ENCODE results near the gene STT3B. TPM values are rescaled to one million over a fixed set of nuclear protein-coding genes. Genes with fewer than 3 reads are reported as not detected.

STT3B gene
- total RNA-seq, 1 experiment from 2014 or later, result 105 TPM

DNA sequence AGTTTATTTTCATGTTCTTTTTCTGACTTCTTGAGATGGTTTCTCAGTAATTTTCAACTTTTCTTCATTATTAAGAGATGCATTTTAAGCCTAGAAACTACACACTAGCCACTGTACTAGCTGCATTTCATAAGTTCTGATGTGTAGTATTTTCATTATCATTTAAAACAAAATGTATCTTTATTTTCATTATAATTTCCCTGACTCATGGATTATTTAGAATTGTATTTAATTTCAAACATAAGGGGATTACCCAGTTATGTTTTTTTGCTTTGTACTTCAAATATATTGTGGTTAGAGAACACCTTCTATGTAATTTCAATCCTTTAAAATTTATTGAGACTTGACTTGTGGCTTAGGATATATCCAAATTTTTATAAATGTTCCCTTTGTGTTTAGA, 44.5 kb downstream of the STT3B start:
- ChIA-PET CTCF (no interaction called here), POLR2A (no interaction called here)
- no peaks in the 10 kb centered on the region for H3K27me3 ChIP-seq (ENCODE audit: control insufficient read depth, insufficient read depth, low read length)
- H3K27ac ChIP-seq (ENCODE audit: low read length), result no peak overlapping the region
- H3K4me3 ChIP-seq (ENCODE audit: low read depth in 2 of 2, low read length in 2 of 2), result no peak overlapping the region
- no peaks in the 10 kb centered on the region for H3K4me1 ChIP-seq (ENCODE audit: control insufficient read depth, insufficient read depth, low read length)
- no peak for TF ChIP-seq POLR2AphosphoS5 (IDR thresholded peaks at IDR 0.05; ENCODE audit: low read depth, low read length)
- TF ChIP-seq, protein P1, sequence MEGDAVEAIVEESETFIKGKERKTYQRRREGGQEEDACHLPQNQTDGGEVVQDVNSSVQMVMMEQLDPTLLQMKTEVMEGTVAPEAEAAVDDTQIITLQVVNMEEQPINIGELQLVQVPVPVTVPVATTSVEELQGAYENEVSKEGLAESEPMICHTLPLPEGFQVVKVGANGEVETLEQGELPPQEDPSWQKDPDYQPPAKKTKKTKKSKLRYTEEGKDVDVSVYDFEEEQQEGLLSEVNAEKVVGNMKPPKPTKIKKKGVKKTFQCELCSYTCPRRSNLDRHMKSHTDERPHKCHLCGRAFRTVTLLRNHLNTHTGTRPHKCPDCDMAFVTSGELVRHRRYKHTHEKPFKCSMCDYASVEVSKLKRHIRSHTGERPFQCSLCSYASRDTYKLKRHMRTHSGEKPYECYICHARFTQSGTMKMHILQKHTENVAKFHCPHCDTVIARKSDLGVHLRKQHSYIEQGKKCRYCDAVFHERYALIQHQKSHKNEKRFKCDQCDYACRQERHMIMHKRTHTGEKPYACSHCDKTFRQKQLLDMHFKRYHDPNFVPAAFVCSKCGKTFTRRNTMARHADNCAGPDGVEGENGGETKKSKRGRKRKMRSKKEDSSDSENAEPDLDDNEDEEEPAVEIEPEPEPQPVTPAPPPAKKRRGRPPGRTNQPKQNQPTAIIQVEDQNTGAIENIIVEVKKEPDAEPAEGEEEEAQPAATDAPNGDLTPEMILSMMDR (IDR thresholded peaks at IDR 0.05), result no peak
- no peak for TF ChIP-seq TCF7L2 (IDR thresholded peaks at IDR 0.05; ENCODE audit: low read depth, low read length)
- no peak for TF ChIP-seq SIN3A (IDR thresholded peaks at IDR 0.05; ENCODE audit: borderline replicate concordance, insufficient read depth, low read depth, low read length)
- TF ChIP-seq, protein P2, sequence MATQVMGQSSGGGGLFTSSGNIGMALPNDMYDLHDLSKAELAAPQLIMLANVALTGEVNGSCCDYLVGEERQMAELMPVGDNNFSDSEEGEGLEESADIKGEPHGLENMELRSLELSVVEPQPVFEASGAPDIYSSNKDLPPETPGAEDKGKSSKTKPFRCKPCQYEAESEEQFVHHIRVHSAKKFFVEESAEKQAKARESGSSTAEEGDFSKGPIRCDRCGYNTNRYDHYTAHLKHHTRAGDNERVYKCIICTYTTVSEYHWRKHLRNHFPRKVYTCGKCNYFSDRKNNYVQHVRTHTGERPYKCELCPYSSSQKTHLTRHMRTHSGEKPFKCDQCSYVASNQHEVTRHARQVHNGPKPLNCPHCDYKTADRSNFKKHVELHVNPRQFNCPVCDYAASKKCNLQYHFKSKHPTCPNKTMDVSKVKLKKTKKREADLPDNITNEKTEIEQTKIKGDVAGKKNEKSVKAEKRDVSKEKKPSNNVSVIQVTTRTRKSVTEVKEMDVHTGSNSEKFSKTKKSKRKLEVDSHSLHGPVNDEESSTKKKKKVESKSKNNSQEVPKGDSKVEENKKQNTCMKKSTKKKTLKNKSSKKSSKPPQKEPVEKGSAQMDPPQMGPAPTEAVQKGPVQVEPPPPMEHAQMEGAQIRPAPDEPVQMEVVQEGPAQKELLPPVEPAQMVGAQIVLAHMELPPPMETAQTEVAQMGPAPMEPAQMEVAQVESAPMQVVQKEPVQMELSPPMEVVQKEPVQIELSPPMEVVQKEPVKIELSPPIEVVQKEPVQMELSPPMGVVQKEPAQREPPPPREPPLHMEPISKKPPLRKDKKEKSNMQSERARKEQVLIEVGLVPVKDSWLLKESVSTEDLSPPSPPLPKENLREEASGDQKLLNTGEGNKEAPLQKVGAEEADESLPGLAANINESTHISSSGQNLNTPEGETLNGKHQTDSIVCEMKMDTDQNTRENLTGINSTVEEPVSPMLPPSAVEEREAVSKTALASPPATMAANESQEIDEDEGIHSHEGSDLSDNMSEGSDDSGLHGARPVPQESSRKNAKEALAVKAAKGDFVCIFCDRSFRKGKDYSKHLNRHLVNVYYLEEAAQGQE (IDR thresholded peaks at IDR 0.05; ENCODE audit: insufficient read depth in 1 of 2, low read depth in 2 of 2, low read length in 1 of 2), result no peak
- H3K36me3 ChIP-seq (ENCODE audit: control insufficient read depth, insufficient read depth, low read length), result peaks cover 2% of the 10 kb centered on the region; the same call in 1 of the 2 replicates
- ATAC-seq (no peak), DNase-seq (ENCODE audit: low read depth, low spot score) (no peak)
- no TSS peak for BruUV-seq (replicated peaks)
- intact Hi-C loops (cut with micrococcal nuclease; ENCODE audit: unreplicated experiment), result no loop called here
- in situ Hi-C loops (cut with HindIII; ENCODE audit: low pct_unique_long_range_greater_than_20kb, low sequenced_read_pairs), result no loop called here
- no peaks in the 10 kb centered on the region for H3K9me3 ChIP-seq (ENCODE audit: control insufficient read depth, insufficient read depth, low read depth, low read length)

DNA sequence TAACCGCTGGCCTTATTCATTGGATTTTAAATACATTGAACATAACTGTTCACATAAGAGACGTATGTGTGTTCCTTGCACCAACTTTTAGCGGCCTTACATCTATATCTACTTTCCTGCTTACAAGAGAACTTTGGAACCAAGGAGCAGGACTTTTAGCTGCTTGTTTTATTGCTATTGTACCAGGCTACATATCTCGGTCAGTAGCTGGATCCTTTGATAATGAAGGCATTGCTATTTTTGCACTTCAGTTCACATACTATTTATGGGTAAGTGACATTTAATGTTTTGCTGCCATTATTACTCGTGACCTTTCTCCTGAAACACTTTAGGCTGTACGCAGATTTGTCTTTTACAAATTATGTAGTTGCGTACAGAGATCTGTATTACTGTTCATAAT, 47.1 kb downstream of the STT3B start:
- peaks cover 2% of the 10 kb centered on the region; the same call in 1 of the 2 replicates for H3K36me3 ChIP-seq (ENCODE audit: control insufficient read depth, insufficient read depth, low read length)
- H3K9me3 ChIP-seq (ENCODE audit: control insufficient read depth, insufficient read depth, low read depth, low read length), result no peaks in the 10 kb centered on the region
- POLR2A ChIA-PET, result no interaction called here
- intact Hi-C loops (cut with micrococcal nuclease; ENCODE audit: unreplicated experiment), result no loop called here
- TF ChIP-seq, protein P2 (IDR thresholded peaks at IDR 0.05; ENCODE audit: insufficient read depth in 1 of 2, low read depth in 2 of 2, low read length in 1 of 2), result no peak
- TF ChIP-seq TCF7L2 (IDR thresholded peaks at IDR 0.05; ENCODE audit: low read depth, low read length) (no peak), SIN3A (IDR thresholded peaks at IDR 0.05; ENCODE audit: borderline replicate concordance, insufficient read depth, low read depth, low read length) (no peak), POLR2AphosphoS5 (IDR thresholded peaks at IDR 0.05; ENCODE audit: low read depth, low read length) (no peak)
- TF ChIP-seq, protein P1 (IDR thresholded peaks at IDR 0.05), result no peak
- no peak overlapping the region for H3K27ac ChIP-seq (ENCODE audit: low read length)
- H3K4me3 ChIP-seq (ENCODE audit: low read depth in 2 of 2, low read length in 2 of 2), result no peak overlapping the region
- in situ Hi-C loops (cut with HindIII; ENCODE audit: low pct_unique_long_range_greater_than_20kb, low sequenced_read_pairs), result no loop called here
- BruUV-seq (replicated peaks), result no TSS peak
- CTCF ChIA-PET, result no interaction called here
- H3K27me3 ChIP-seq (ENCODE audit: control insufficient read depth, insufficient read depth, low read length), result no peaks in the 10 kb centered on the region
- no peaks in the 10 kb centered on the region for H3K4me1 ChIP-seq (ENCODE audit: control insufficient read depth, insufficient read depth, low read length)
- ATAC-seq (no peak), DNase-seq (ENCODE audit: low read depth, low spot score) (no peak)

Measured in Panc1 (cell line).